ENCODE results near the gene NLRP13. TPM values are rescaled to one million over a fixed set of nuclear protein-coding genes. Genes with fewer than 3 reads are reported as not detected.

The NLRP13 gene
- total RNA-seq, 1 experiment from 2014 or later: not detected

DNA sequence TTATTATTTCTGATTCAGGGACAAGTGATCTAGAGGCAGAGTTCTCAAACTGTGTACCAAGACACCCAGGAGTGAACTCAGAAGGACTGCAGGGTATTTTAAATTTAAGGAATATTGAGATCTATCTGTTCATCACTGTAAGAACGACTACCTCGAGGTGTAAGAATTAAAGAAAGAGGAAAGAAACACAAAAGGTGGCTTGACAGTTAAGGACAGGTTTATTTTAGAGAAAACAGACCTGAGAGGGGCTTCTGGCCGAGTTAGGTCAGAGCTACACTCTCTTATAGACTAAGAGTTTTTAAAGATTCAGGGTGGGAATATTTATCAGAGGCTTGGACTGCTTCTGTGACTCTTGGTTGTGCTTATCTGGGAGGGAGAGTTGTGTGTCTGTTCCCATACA, 41.8 kb upstream of the NLRP13 start:
- BruUV-seq (replicated peaks): no TSS peak
- peaks cover 5% of the 10 kb centered on the region; the same call in 1 of the 2 replicates for H3K9me3 ChIP-seq (ENCODE audit: control insufficient read depth, insufficient read depth, low read depth, low read length)
- no peak for ATAC-seq
- in situ Hi-C loops (cut with HindIII; ENCODE audit: low pct_unique_long_range_greater_than_20kb, low sequenced_read_pairs): no loop called here
- no peak for DNase-seq (ENCODE audit: low read depth, low spot score)
- POLR2A ChIA-PET: no interaction called here
- TF ChIP-seq, protein P1, sequence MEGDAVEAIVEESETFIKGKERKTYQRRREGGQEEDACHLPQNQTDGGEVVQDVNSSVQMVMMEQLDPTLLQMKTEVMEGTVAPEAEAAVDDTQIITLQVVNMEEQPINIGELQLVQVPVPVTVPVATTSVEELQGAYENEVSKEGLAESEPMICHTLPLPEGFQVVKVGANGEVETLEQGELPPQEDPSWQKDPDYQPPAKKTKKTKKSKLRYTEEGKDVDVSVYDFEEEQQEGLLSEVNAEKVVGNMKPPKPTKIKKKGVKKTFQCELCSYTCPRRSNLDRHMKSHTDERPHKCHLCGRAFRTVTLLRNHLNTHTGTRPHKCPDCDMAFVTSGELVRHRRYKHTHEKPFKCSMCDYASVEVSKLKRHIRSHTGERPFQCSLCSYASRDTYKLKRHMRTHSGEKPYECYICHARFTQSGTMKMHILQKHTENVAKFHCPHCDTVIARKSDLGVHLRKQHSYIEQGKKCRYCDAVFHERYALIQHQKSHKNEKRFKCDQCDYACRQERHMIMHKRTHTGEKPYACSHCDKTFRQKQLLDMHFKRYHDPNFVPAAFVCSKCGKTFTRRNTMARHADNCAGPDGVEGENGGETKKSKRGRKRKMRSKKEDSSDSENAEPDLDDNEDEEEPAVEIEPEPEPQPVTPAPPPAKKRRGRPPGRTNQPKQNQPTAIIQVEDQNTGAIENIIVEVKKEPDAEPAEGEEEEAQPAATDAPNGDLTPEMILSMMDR (IDR thresholded peaks at IDR 0.05): no peak
- no peak for TF ChIP-seq TCF7L2 (IDR thresholded peaks at IDR 0.05; ENCODE audit: low read depth, low read length)
- no peak for TF ChIP-seq SIN3A (IDR thresholded peaks at IDR 0.05; ENCODE audit: borderline replicate concordance, insufficient read depth, low read depth, low read length)
- no peak for TF ChIP-seq POLR2AphosphoS5 (IDR thresholded peaks at IDR 0.05; ENCODE audit: low read depth, low read length)
- TF ChIP-seq, protein P2, sequence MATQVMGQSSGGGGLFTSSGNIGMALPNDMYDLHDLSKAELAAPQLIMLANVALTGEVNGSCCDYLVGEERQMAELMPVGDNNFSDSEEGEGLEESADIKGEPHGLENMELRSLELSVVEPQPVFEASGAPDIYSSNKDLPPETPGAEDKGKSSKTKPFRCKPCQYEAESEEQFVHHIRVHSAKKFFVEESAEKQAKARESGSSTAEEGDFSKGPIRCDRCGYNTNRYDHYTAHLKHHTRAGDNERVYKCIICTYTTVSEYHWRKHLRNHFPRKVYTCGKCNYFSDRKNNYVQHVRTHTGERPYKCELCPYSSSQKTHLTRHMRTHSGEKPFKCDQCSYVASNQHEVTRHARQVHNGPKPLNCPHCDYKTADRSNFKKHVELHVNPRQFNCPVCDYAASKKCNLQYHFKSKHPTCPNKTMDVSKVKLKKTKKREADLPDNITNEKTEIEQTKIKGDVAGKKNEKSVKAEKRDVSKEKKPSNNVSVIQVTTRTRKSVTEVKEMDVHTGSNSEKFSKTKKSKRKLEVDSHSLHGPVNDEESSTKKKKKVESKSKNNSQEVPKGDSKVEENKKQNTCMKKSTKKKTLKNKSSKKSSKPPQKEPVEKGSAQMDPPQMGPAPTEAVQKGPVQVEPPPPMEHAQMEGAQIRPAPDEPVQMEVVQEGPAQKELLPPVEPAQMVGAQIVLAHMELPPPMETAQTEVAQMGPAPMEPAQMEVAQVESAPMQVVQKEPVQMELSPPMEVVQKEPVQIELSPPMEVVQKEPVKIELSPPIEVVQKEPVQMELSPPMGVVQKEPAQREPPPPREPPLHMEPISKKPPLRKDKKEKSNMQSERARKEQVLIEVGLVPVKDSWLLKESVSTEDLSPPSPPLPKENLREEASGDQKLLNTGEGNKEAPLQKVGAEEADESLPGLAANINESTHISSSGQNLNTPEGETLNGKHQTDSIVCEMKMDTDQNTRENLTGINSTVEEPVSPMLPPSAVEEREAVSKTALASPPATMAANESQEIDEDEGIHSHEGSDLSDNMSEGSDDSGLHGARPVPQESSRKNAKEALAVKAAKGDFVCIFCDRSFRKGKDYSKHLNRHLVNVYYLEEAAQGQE (IDR thresholded peaks at IDR 0.05; ENCODE audit: insufficient read depth in 1 of 2, low read depth in 2 of 2, low read length in 1 of 2): no peak
- no peak overlapping the region for H3K27ac ChIP-seq (ENCODE audit: low read length)
- no peaks in the 10 kb centered on the region for H3K27me3 ChIP-seq (ENCODE audit: control insufficient read depth, insufficient read depth, low read length)
- intact Hi-C loops (cut with micrococcal nuclease; ENCODE audit: unreplicated experiment): no loop called here
- CTCF ChIA-PET: no interaction called here
- no peaks in the 10 kb centered on the region for H3K36me3 ChIP-seq (ENCODE audit: control insufficient read depth, insufficient read depth, low read length)
- no peak overlapping the region for H3K4me3 ChIP-seq (ENCODE audit: low read depth in 2 of 2, low read length in 2 of 2)
- no peaks in the 10 kb centered on the region for H3K4me1 ChIP-seq (ENCODE audit: control insufficient read depth, insufficient read depth, low read length)

DNA sequence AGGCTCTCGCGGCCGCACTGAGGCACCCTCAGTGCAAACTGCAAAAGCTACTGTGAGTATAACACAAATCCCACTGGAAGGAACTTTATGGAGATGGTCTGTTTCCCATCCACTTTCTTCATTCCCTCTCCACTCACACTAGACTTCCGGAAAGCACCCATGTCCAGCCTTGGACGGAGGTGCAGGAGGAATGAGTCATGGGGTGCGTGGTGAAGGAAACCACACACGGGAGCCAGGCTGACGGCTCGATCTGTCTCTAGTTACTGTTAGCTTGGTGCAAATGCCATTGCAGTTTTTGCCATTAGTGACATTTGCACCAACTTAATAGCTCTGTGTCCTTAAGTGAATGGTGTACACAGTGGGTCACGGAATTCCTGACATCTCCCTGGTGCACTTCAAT, 30.1 kb upstream of the NLRP13 start:
- CTCF ChIA-PET: interaction anchor here (0.7 to 0.8 kb wide), 2 partner anchors 105 to 387 kb away, joined by 3 read pairs; no protein-coding TSS in a partner anchor
- ATAC-seq (no peak), DNase-seq (ENCODE audit: low read depth, low spot score) (no peak)
- Histone ChIP-seq H3K9me3 (ENCODE audit: control insufficient read depth, insufficient read depth, low read depth, low read length) (no peaks in the 10 kb centered on the region), H3K4me3 (ENCODE audit: low read depth in 2 of 2, low read length in 2 of 2) (no peak overlapping the region), H3K27me3 (ENCODE audit: control insufficient read depth, insufficient read depth, low read length) (no peaks in the 10 kb centered on the region), H3K4me1 (ENCODE audit: control insufficient read depth, insufficient read depth, low read length) (peaks cover 7% of the 10 kb centered on the region), H3K36me3 (ENCODE audit: control insufficient read depth, insufficient read depth, low read length) (no peaks in the 10 kb centered on the region), H3K27ac (ENCODE audit: low read length) (no peak overlapping the region)
- intact Hi-C loops (cut with micrococcal nuclease; ENCODE audit: unreplicated experiment) (no loop called here), in situ Hi-C loops (cut with HindIII; ENCODE audit: low pct_unique_long_range_greater_than_20kb, low sequenced_read_pairs) (no loop called here)
- POLR2A ChIA-PET: interaction anchor here (0.6 kb wide), 1 partner anchor 352 kb away, joined by 3 read pairs; the partner anchor contains the start of gene ZSCAN5A
- TF ChIP-seq, protein P1 (IDR thresholded peaks at IDR 0.05): no peak
- TF ChIP-seq POLR2AphosphoS5 (IDR thresholded peaks at IDR 0.05; ENCODE audit: low read depth, low read length): no peak
- TF ChIP-seq TCF7L2 (IDR thresholded peaks at IDR 0.05; ENCODE audit: low read depth, low read length): no peak
- TF ChIP-seq, protein P2 (IDR thresholded peaks at IDR 0.05; ENCODE audit: insufficient read depth in 1 of 2, low read depth in 2 of 2, low read length in 1 of 2): no peak
- TF ChIP-seq SIN3A (IDR thresholded peaks at IDR 0.05; ENCODE audit: borderline replicate concordance, insufficient read depth, low read depth, low read length): no peak
- no TSS peak for BruUV-seq (replicated peaks)

Data from Panc1 (cell line).